ENCODE results near the gene KRTDAP.

DNA sequence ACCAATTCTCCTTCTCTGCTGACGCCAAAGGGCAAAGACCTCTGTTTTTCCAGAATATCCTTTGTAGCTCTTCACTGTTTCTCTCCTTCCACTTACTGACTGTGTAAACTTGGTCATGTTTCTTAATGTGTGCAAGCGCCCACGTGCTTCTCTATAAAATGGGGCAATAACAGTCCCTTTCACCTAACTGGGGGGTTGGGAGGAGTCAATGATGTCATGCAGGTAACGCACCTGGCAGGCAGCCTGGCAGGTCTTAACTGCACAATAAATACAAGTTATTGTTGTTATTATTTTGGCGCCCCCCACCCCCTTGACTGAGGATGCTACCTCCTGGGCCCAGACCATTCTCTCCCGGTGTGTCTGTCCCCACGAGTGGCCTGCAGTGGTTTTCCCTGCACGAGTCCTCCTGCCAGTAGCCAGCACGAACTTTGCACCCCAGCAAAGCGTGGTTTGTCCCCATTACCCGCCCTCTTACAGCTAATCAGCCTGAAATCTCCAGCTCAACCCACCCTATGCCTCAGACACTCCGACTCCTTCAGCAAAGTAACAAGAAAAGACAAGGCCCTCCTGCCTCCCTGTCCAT lies 32.6 kb upstream of the KRTDAP start:
- TF ChIP-seq, protein P1, sequence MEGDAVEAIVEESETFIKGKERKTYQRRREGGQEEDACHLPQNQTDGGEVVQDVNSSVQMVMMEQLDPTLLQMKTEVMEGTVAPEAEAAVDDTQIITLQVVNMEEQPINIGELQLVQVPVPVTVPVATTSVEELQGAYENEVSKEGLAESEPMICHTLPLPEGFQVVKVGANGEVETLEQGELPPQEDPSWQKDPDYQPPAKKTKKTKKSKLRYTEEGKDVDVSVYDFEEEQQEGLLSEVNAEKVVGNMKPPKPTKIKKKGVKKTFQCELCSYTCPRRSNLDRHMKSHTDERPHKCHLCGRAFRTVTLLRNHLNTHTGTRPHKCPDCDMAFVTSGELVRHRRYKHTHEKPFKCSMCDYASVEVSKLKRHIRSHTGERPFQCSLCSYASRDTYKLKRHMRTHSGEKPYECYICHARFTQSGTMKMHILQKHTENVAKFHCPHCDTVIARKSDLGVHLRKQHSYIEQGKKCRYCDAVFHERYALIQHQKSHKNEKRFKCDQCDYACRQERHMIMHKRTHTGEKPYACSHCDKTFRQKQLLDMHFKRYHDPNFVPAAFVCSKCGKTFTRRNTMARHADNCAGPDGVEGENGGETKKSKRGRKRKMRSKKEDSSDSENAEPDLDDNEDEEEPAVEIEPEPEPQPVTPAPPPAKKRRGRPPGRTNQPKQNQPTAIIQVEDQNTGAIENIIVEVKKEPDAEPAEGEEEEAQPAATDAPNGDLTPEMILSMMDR (IDR thresholded peaks at IDR 0.05): no peak
- no peak for TF ChIP-seq POLR2A (IDR thresholded peaks at IDR 0.05)

All from breast epithelium (tissue), 3 donors.